Right lobe of liver (tissue), 6 donors: Measurements from ENCODE around the gene ABHD1. TPM values are rescaled to one million over a fixed set of nuclear protein-coding genes. Genes with fewer than 3 reads are reported as not detected.
"Not testable (repeated sequence)": the region's sequence is repeated elsewhere in the genome, so short reads cannot be mapped to it uniquely, and the experiment has no call there.

Experiments
- ATAC-seq, 4 donors: fragments of 200-7000 bp; cut with Tn5 transposase; one replicate each; pipeline ENCODE4 v1.9.1; 2020; ENCODE audit warnings: mild to moderate bottlenecking in 4 of 4, moderate library complexity in 4 of 4
- DNase-seq, 3 donors: peaks; one replicate each; pipeline ENCODE4 v3.0.0-alpha.2; 2020
- H3K27ac ChIP-seq, 3 donors: fragments of 200-600 bp; one replicate each; pipeline ENCODE4 v1.8.0; 2022
- H3K27me3 ChIP-seq, 2 donors: fragments of 200-600 bp; one replicate each; pipeline ENCODE4 v1.8.0; 2022
- H3K36me3 ChIP-seq, 4 donors: fragments of 200-600 bp; sonication (generic) in 1 of 4; one replicate each; pipeline versions ENCODE4 v1.5.1 to v1.8.0; 2017 to 2022; ENCODE audit warnings: control low read depth in 1 of 4
- H3K4me1 ChIP-seq, 4 donors: fragments of 200-600 bp; sonication (generic) in 1 of 4; one replicate each; pipeline versions ENCODE4 v1.5.1 to v1.8.0; 2017 to 2022; ENCODE audit warnings: control low read depth in 1 of 4
- H3K4me3 ChIP-seq, 3 donors: fragments of 200-600 bp; one replicate each; pipeline ENCODE4 v1.8.0; 2022
- H3K9me3 ChIP-seq, 4 donors: fragments of 200-600 bp; sonication (generic) in 1 of 4; one replicate each; pipeline versions ENCODE4 v1.5.1 to v1.8.0; 2017 to 2022; ENCODE audit warnings: control low read depth in 1 of 4
- CTCF ChIP-seq, 4 donors: fragments of 200-600 bp in 3 of 4; fragments of 450-650 bp in 1 of 4; IDR thresholded peaks; one replicate each; pipeline versions ENCODE4 v1.5.1 to v1.8.0; 2016 to 2022; ENCODE audit warnings: antibody characterized with exemption in 4 of 4, mild to moderate bottlenecking in 2 of 4
- POLR2A ChIP-seq: fragments of 450-650 bp; IDR thresholded peaks from one replicate; pipeline ENCODE4 v1.6.1; 2017; ENCODE audit warnings: antibody characterized with exemption, mild to moderate bottlenecking
- WGBS: methylation state at CpG from one replicate; pipeline ENCODE4 v1.1.6; 2018; ENCODE audit warnings: low coverage, low lambda C conversion rate; ENCODE audit not compliant: insufficient coverage; ENCODE audit errors: missing lambda C conversion rate; 5-methylcytosine and 5-hydroxymethylcytosine counted together
- intact Hi-C, 2 donors: fragments of 100-400 bp; cut with DNase I; formaldehyde crosslinking; loops; one replicate each; pipeline versions ENCODE4 v1.11.2 to v1.14.1; 2022
- total RNA-seq, 6 experiments: library from RNA; depleted of rRNA in 2 of 6; stranded (reverse); fragments of >200 nt in 2 of 6; fragmentation: NEBNext Ultra II Directional in 3 of 6; extraction: Animal tissue kit (Norgen Biotek cat#: 25700) in 3 of 6; gene quantifications; one replicate each; pipeline versions ENCODE4 v1.1.0 to v1.2.4, GENCODE V29; 2016 to 2023
- donor health status: DM: no; HTN: yes; CAD: no.
- donor health status: DM: no; HTN: no; CAD: no.
- donor health status: DM: no; HTN: no; CAD: no.
- donor health status: DM: no; HTN: yes; CAD: no.
- donor health status: DM: no; HTN: yes; CAD: no.

ABHD1 gene
- total RNA-seq, 6 experiments from 2014 or later: 0.74 to 3.2 (median 1.1) TPM

- H3K4me3 ChIP-seq: no peak overlapping the region
- DNase-seq: no peak
- TF ChIP-seq POLR2A (no peak), CTCF (IDR thresholded peaks at IDR 0.05) (no peak)
- no peaks in the 10 kb centered on the region for H3K27me3 ChIP-seq
- 70% methylated on average over 4 of the region's 6 CpGs for WGBS
- intact Hi-C loops: no loop called here
- no peak overlapping the region for H3K27ac ChIP-seq
- H3K36me3 ChIP-seq: no peaks in the 10 kb centered on the region
- ATAC-seq: no peak
- H3K4me1 ChIP-seq: peaks cover 0 to 44% (median 22%) of the 10 kb centered on the region in 4 donors
- H3K9me3 ChIP-seq: no peaks in the 10 kb centered on the region
Observed at GRCh38 chr2:27174638-27175037, 51.0 kb downstream of the ABHD1 start.

- DNase-seq (no peak), ATAC-seq (no peak)
- H3K4me3 ChIP-seq: no peak overlapping the region
- H3K36me3 ChIP-seq: no peaks in the 10 kb centered on the region
- no peaks in the 10 kb centered on the region for H3K27me3 ChIP-seq
- no peak overlapping the region for H3K27ac ChIP-seq
- no peak for TF ChIP-seq POLR2A
- TF ChIP-seq CTCF (IDR thresholded peaks at IDR 0.05): no peak
- intact Hi-C loops: no loop called here
- H3K4me1 ChIP-seq: peaks cover 0 to 49% (median 25%) of the 10 kb centered on the region in 4 donors
- H3K9me3 ChIP-seq: no peaks in the 10 kb centered on the region
- WGBS: 78% methylated on average over 8 of the region's 8 CpGs
Observed at GRCh38 chr2:27175330-27175729, 51.7 kb downstream of the ABHD1 start.

- 89% methylated on average over 3 of the region's 4 CpGs for WGBS
- DNase-seq, H3K9me3 ChIP-seq, H3K36me3 ChIP-seq, H3K27me3 ChIP-seq, ATAC-seq, intact Hi-C loops, H3K4me3 ChIP-seq: not testable (repeated sequence)
- peak overlapping the region in 1 of 3 donors; percentile 3 for H3K27ac ChIP-seq
- H3K4me1 ChIP-seq: peaks cover 0 to 46% (median 25%) of the 10 kb centered on the region in 4 donors
Observed at GRCh38 chr2:27175781-27176180, 52.2 kb downstream of the ABHD1 start.

- H3K9me3 ChIP-seq: no peaks in the 10 kb centered on the region
- TF ChIP-seq CTCF (IDR thresholded peaks at IDR 0.05) (no peak), POLR2A (peak; percentile 56)
- DNase-seq: peak in 2 of 3 donors; percentile 43 to 53
- H3K27me3 ChIP-seq: no peaks in the 10 kb centered on the region
- no peaks in the 10 kb centered on the region for H3K36me3 ChIP-seq
- peak overlapping the region; percentile 80 to 96 (median 95) for H3K27ac ChIP-seq
- peak; percentile 48 to 77 (median 70) for ATAC-seq
- 28% methylated on average over 13 of the region's 15 CpGs for WGBS
- peaks cover 0 to 46% (median 25%) of the 10 kb centered on the region in 4 donors for H3K4me1 ChIP-seq
- H3K4me3 ChIP-seq: no peak overlapping the region
- intact Hi-C loops: no loop called here
Observed at GRCh38 chr2:27177441-27178351, 54.1 kb downstream of the ABHD1 start.

GRCh38 chr2:27178469-27178868, 54.9 kb downstream of the ABHD1 start:
- Histone ChIP-seq H3K4me1 (peaks cover 0 to 47% (median 25%) of the 10 kb centered on the region in 4 donors), H3K9me3 (no peaks in the 10 kb centered on the region), H3K4me3 (no peak overlapping the region), H3K27me3 (no peaks in the 10 kb centered on the region), H3K36me3 (no peaks in the 10 kb centered on the region), H3K27ac (peak overlapping the region; percentile 80 to 96 (median 95))
- intact Hi-C loops: no loop called here
- DNase-seq (no peak), ATAC-seq (no peak)
- TF ChIP-seq CTCF (IDR thresholded peaks at IDR 0.05) (no peak), POLR2A (no peak)
- WGBS: 93% methylated on average over 3 of the region's 3 CpGs
